HEK293 (cell line): Measurements from ENCODE around the gene ATOH8.
A peak's percentile ranks its signal among the peaks of the same experiment; 100 is the strongest.

Experiments
- CTCF ChIA-PET: fragments of 350-600 bp; formaldehyde crosslinking; extraction: SDS; loops from one replicate; lab custom pipeline; 2021; ENCODE audit warnings: antibody characterized with exemption; lab: Yijun Ruan, JAX
- POLR2A ChIA-PET: fragments of 300-600 bp; formaldehyde crosslinking; extraction: SDS; loops from one replicate; lab custom pipeline; 2020; ENCODE audit warnings: antibody characterized with exemption, inconsistent platforms; lab: Yijun Ruan, JAX
- H3K27ac ChIP-seq: fragments of 200-500 bp; sonication (Bioruptor generic); 2 replicates; pipeline ENCODE4 v1.5.1; 2014; ENCODE audit warnings: low read depth, low read length, control low read depth, inconsistent platforms; ENCODE audit errors: extremely low read depth
- H3K36me3 ChIP-seq, 2 experiments: fragments of 200-500 bp in 1 of 2; sonication (Bioruptor generic) in 1 of 2; 1 replicate in 1 of 2; 2 replicates in 1 of 2; pipeline ENCODE4 v1.5.1; 2014 to 2017; ENCODE audit warnings: inconsistent platforms in 2 of 2, low read length in 2 of 2; ENCODE audit not compliant: control insufficient read depth in 2 of 2, insufficient read depth in 1 of 2
- H3K4me1 ChIP-seq: fragments of 200-500 bp; sonication (Bioruptor generic); 2 replicates; pipeline ENCODE4 v1.5.1; 2014; ENCODE audit warnings: mild to moderate bottlenecking, low read length, inconsistent platforms; ENCODE audit not compliant: control insufficient read depth, insufficient read depth
- H3K4me3 ChIP-seq: 2 replicates; pipeline ENCODE4 v1.5.1; 2011; ENCODE audit warnings: low read depth, mild to moderate bottlenecking, control low read depth, low read length, moderate library complexity
- H3K9me3 ChIP-seq: fragments of 200-500 bp; sonication (Bioruptor generic); 2 replicates; pipeline ENCODE4 v1.5.1; 2014; ENCODE audit warnings: low read depth, low read length, inconsistent platforms; ENCODE audit not compliant: control insufficient read depth, insufficient read depth
- EGR2 ChIP-seq: fragments of 450-650 bp; formaldehyde crosslinking; IDR thresholded peaks from 2 replicates; pipeline ENCODE4 v1.5.1; 2016; ENCODE audit warnings: low read depth, missing biosample characterization, missing genetic modification characterization
- INSM2 ChIP-seq: fragments of 450-650 bp; formaldehyde crosslinking; IDR thresholded peaks from 2 replicates; pipeline ENCODE4 v1.5.1; 2016; ENCODE audit warnings: missing biosample characterization, missing genetic modification characterization
- KLF10 ChIP-seq: fragments of 450-650 bp; IDR thresholded peaks from 2 replicates; pipeline ENCODE4 v1.5.1; 2018; ENCODE audit warnings: missing biosample characterization, mild to moderate bottlenecking, missing genetic modification characterization
- KLF17 ChIP-seq: fragments of 450-650 bp; formaldehyde crosslinking; IDR thresholded peaks from 2 replicates; pipeline ENCODE4 v1.5.1; 2016; ENCODE audit warnings: missing biosample characterization, missing genetic modification characterization
- SCRT2 ChIP-seq: fragments of 450-650 bp; formaldehyde crosslinking; IDR thresholded peaks from 2 replicates; pipeline ENCODE4 v1.5.1; 2016; ENCODE audit warnings: missing biosample characterization, missing genetic modification characterization
- WT1 ChIP-seq: fragments of 450-650 bp; formaldehyde crosslinking; IDR thresholded peaks from 2 replicates; pipeline ENCODE4 v1.5.1; 2016; ENCODE audit warnings: missing biosample characterization, missing genetic modification characterization
- ZBTB20 ChIP-seq: fragments of 450-650 bp; formaldehyde crosslinking; IDR thresholded peaks from 2 replicates; pipeline ENCODE4 v1.5.1; 2016; ENCODE audit warnings: missing biosample characterization, missing genetic modification characterization
- ZEB2 ChIP-seq: fragments of 450-650 bp; formaldehyde crosslinking; IDR thresholded peaks from 2 replicates; pipeline ENCODE4 v1.5.1; 2016; ENCODE audit warnings: missing biosample characterization, missing genetic modification characterization
- ZFHX2 ChIP-seq: fragments of 450-650 bp; formaldehyde crosslinking; conservative IDR thresholded peaks from 2 replicates; pipeline ENCODE4 v1.5.1; 2016; ENCODE audit warnings: missing biosample characterization, missing genetic modification characterization
- ZFP3 ChIP-seq: fragments of 450-650 bp; formaldehyde crosslinking; IDR thresholded peaks from 2 replicates; pipeline ENCODE4 v1.5.1; 2016; ENCODE audit warnings: low read depth, missing biosample characterization, missing genetic modification characterization
- ZNF138 ChIP-seq: fragments of 450-650 bp; formaldehyde crosslinking; IDR thresholded peaks from 2 replicates; pipeline ENCODE4 v1.5.1; 2016; ENCODE audit warnings: missing biosample characterization, missing genetic modification characterization, borderline replicate concordance
- ZNF16 ChIP-seq: fragments of 450-650 bp; formaldehyde crosslinking; IDR thresholded peaks from 2 replicates; pipeline ENCODE4 v1.5.1; 2016; ENCODE audit warnings: low read depth, missing biosample characterization, missing genetic modification characterization
- ZNF335 ChIP-seq: fragments of 450-650 bp; formaldehyde crosslinking; conservative IDR thresholded peaks from 2 replicates; pipeline ENCODE4 v1.5.1; 2016; ENCODE audit warnings: missing biosample characterization, missing genetic modification characterization
- ZNF37A ChIP-seq: fragments of 450-650 bp; IDR thresholded peaks from 2 replicates; pipeline ENCODE4 v1.5.1; 2018; ENCODE audit warnings: missing biosample characterization, missing genetic modification characterization
- ZNF600 ChIP-seq: fragments of 450-650 bp; formaldehyde crosslinking; IDR thresholded peaks from 2 replicates; pipeline ENCODE4 v1.5.1; 2016; ENCODE audit warnings: missing biosample characterization, missing genetic modification characterization
- ZNF658 ChIP-seq: fragments of 450-650 bp; formaldehyde crosslinking; IDR thresholded peaks from 2 replicates; pipeline ENCODE4; 2016; ENCODE audit warnings: missing biosample characterization, missing genetic modification characterization
- TF ChIP-seq, protein P1 (sequence below): fragments of 450-650 bp; formaldehyde crosslinking; IDR thresholded peaks from 2 replicates; pipeline ENCODE4 v1.5.1; 2016; ENCODE audit warnings: missing biosample characterization, missing genetic modification characterization
- TF ChIP-seq, protein P2 (sequence below): fragments of 450-650 bp; formaldehyde crosslinking; IDR thresholded peaks from 2 replicates; pipeline ENCODE4 v1.5.1; 2016; ENCODE audit warnings: missing biosample characterization, missing genetic modification characterization, low read depth
- TF ChIP-seq, protein P3 (sequence below): fragments of 450-650 bp; formaldehyde crosslinking; conservative IDR thresholded peaks from 2 replicates; pipeline ENCODE4 v1.5.1; 2016; ENCODE audit warnings: low read depth, missing biosample characterization, missing genetic modification characterization

The ATOH8 gene

GRCh38 chr2:85704038-85704437, 49.8 kb upstream of the ATOH8 start:
- H3K36me3 ChIP-seq, result no peaks in the 10 kb centered on the region
- no peak for TF ChIP-seq ZNF138 (tag by site-specific recombination)
- ChIA-PET POLR2A (interaction anchor here (1.0 kb wide), 1 partner anchor 109 kb away, joined by 3 read pairs; the partner anchor contains the start of gene RNF181), CTCF (interaction anchor here (0.6 to 7.1 kb wide), 4 partner anchors 8 to 25 kb away, joined by 4 to 54 read pairs (median 9); partner anchors contain the start of gene GNLY)
- no peaks in the 10 kb centered on the region for H3K9me3 ChIP-seq
- no peaks in the 10 kb centered on the region; the same call in 1 of the 2 replicates for H3K4me1 ChIP-seq
- no peak overlapping the region for H3K4me3 ChIP-seq
- no peak overlapping the region for H3K27ac ChIP-seq

DNA sequence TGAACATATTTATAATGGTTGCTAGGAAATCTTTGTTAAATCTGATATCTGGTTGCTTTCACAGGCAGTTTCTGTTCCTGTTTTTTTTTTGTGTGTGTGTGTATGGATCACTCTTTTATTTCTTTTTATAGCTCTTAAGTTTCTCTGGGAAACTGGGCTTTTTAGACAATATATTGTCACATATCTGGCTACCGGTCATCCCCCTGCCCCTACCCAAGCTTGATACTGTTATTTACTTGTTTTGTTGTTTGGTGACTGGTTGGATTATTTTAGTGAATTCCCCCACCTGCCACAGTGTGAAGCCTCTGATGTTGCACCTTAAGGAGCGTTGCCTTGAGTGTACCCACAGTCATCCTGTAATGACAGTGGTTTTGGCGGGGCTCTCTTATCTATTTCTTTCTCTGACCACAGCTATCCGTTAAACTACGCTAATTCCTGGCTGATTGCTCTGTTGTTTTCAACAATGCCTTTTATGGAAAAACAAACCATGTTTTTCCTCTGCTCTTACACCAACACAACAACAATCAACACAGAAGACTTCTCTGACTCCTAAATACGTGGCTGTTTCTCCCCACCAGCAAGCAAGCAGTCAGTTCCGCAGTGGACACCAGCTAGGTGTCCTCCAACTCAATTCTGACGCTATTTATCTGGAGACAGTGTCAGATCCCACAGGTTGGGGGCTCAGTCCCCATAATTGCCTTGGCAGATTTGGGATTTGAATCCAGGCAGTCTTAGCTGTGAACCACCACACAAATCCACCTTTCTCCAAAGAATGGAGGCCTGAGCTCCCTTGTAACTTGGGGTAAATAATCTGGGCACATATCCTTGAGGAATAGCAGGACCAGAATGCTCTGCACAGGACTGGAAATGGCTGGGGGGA, 48.8 kb upstream of the ATOH8 start:
- ChIA-PET POLR2A (interaction anchor here (1.0 kb wide), 1 partner anchor 110 kb away, joined by 3 read pairs; the partner anchor contains the start of gene RNF181), CTCF (interaction anchor here (1.4 to 7.1 kb wide), 8 partner anchors 9 to 123 kb away, joined by 3 to 54 read pairs (median 10); partner anchors contain the start of gene GNLY)
- Histone ChIP-seq H3K36me3 (no peaks in the 10 kb centered on the region), H3K4me3 (no peak overlapping the region), H3K9me3 (no peaks in the 10 kb centered on the region), H3K4me1 (no peaks in the 10 kb centered on the region; the same call in 1 of the 2 replicates), H3K27ac (no peak overlapping the region)
- TF ChIP-seq ZFHX2 (tag by site-specific recombination) (no peak), ZNF658 (tag by site-specific recombination) (no peak), WT1 (tag by site-specific recombination) (no peak), ZNF37A (no peak), KLF10 (no peak), ZNF16 (tag by site-specific recombination) (no peak), ZEB2 (tag by site-specific recombination) (no peak)
- TF ChIP-seq, protein P1, sequence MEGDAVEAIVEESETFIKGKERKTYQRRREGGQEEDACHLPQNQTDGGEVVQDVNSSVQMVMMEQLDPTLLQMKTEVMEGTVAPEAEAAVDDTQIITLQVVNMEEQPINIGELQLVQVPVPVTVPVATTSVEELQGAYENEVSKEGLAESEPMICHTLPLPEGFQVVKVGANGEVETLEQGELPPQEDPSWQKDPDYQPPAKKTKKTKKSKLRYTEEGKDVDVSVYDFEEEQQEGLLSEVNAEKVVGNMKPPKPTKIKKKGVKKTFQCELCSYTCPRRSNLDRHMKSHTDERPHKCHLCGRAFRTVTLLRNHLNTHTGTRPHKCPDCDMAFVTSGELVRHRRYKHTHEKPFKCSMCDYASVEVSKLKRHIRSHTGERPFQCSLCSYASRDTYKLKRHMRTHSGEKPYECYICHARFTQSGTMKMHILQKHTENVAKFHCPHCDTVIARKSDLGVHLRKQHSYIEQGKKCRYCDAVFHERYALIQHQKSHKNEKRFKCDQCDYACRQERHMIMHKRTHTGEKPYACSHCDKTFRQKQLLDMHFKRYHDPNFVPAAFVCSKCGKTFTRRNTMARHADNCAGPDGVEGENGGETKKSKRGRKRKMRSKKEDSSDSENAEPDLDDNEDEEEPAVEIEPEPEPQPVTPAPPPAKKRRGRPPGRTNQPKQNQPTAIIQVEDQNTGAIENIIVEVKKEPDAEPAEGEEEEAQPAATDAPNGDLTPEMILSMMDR (tag by site-specific recombination), result no peak
- TF ChIP-seq, protein P2, sequence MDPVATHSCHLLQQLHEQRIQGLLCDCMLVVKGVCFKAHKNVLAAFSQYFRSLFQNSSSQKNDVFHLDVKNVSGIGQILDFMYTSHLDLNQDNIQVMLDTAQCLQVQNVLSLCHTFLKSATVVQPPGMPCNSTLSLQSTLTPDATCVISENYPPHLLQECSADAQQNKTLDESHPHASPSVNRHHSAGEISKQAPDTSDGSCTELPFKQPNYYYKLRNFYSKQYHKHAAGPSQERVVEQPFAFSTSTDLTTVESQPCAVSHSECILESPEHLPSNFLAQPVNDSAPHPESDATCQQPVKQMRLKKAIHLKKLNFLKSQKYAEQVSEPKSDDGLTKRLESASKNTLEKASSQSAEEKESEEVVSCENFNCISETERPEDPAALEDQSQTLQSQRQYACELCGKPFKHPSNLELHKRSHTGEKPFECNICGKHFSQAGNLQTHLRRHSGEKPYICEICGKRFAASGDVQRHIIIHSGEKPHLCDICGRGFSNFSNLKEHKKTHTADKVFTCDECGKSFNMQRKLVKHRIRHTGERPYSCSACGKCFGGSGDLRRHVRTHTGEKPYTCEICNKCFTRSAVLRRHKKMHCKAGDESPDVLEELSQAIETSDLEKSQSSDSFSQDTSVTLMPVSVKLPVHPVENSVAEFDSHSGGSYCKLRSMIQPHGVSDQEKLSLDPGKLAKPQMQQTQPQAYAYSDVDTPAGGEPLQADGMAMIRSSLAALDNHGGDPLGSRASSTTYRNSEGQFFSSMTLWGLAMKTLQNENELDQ (tag by site-specific recombination), result no peak
- TF ChIP-seq, protein P3, sequence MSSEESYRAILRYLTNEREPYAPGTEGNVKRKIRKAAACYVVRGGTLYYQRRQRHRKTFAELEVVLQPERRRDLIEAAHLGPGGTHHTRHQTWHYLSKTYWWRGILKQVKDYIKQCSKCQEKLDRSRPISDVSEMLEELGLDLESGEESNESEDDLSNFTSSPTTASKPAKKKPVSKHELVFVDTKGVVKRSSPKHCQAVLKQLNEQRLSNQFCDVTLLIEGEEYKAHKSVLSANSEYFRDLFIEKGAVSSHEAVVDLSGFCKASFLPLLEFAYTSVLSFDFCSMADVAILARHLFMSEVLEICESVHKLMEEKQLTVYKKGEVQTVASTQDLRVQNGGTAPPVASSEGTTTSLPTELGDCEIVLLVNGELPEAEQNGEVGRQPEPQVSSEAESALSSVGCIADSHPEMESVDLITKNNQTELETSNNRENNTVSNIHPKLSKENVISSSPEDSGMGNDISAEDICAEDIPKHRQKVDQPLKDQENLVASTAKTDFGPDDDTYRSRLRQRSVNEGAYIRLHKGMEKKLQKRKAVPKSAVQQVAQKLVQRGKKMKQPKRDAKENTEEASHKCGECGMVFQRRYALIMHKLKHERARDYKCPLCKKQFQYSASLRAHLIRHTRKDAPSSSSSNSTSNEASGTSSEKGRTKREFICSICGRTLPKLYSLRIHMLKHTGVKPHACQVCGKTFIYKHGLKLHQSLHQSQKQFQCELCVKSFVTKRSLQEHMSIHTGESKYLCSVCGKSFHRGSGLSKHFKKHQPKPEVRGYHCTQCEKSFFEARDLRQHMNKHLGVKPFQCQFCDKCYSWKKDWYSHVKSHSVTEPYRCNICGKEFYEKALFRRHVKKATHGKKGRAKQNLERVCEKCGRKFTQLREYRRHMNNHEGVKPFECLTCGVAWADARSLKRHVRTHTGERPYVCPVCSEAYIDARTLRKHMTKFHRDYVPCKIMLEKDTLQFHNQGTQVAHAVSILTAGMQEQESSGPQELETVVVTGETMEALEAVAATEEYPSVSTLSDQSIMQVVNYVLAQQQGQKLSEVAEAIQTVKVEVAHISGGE, result no peak

DNA sequence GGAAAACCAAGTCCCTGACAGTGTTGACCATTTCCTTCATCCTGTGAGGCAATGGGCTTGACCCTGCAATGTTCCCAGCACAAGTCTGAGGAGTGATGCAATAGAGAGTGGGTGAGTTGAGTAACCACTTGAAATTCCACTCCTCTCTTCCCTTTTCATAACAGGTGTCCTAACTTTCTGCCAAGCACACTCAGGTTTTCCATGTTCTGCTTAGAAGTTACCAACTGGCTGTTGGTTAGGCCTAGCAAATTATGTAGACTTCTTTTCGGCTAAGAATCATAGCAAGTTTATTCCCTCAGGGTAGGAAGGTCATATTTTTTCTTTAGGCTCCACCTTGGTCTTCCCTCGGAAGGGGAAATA, 48.1 kb upstream of the ATOH8 start:
- ChIA-PET POLR2A (no interaction called here), CTCF (interaction anchor here (0.7 to 7.1 kb wide), 11 partner anchors 9 to 122 kb away, joined by 3 to 54 read pairs (median 7); partner anchors contain the start of gene GNLY)
- Histone ChIP-seq H3K36me3 (no peaks in the 10 kb centered on the region), H3K4me3 (no peak overlapping the region), H3K4me1 (no peaks in the 10 kb centered on the region; the same call in 1 of the 2 replicates), H3K9me3 (no peaks in the 10 kb centered on the region), H3K27ac (no peak overlapping the region)
- TF ChIP-seq SCRT2 (peak; percentile 95), ZBTB20 (tag by site-specific recombination) (no peak), ZNF600 (tag by site-specific recombination) (peak; percentile 31; the same call in 1 of the 2 replicates), KLF17 (tag by site-specific recombination) (no peak), EGR2 (peak; percentile 29; the same call in 1 of the 2 replicates), ZFHX2 (tag by site-specific recombination) (peak; percentile 60), ZNF335 (tag by site-specific recombination) (peak; percentile 56; the same call in 1 of the 2 replicates), ZFP3 (tag by site-specific recombination) (no peak), INSM2 (tag by site-specific recombination) (no peak)
